GM13977 (cell line): ENCODE results near the gene ARF6.

Experiments
- DNase-seq: peaks from one replicate; pipeline ENCODE4 v3.0.0; 2012; ENCODE audit warnings: low spot score
- CTCF ChIP-seq: IDR thresholded peaks from 2 replicates; pipeline ENCODE4 v1.5.1; 2012; ENCODE audit warnings: mild to moderate bottlenecking, control low read depth; ENCODE audit not compliant: insufficient read depth; ENCODE audit errors: extremely low read depth, missing control alignments
- in situ Hi-C: fragments of 300-500 bp; cut with MboI; formaldehyde crosslinking; loops from one replicate; pipeline ENCODE4 v1.12.0; 2022; ENCODE audit warnings: low sequenced_read_pairs, low pct_unique_long_range_greater_than_20kb, mixed read lengths, inconsistent platforms; ENCODE audit not compliant: unreplicated experiment

ARF6 gene

GRCh38 chr14:49919825-49920659, 27.2 kb downstream of the ARF6 start:
- DNase-seq, result no peak
- in situ Hi-C loops, result no loop called here
- TF ChIP-seq CTCF, result no peak

- in situ Hi-C loops, result no loop called here
- no peak for TF ChIP-seq CTCF
- DNase-seq, result peak; percentile 68
Measured at GRCh38 chr14:49920935-49921334, 28.1 kb downstream of the ARF6 start.

GRCh38 chr14:49921401-49921800, 28.5 kb downstream of the ARF6 start:
- no peak for DNase-seq
- TF ChIP-seq CTCF, result no peak
- in situ Hi-C loops, result no loop called here

GRCh38 chr14:49923442-49923841, 30.6 kb downstream of the ARF6 start:
- no peak for TF ChIP-seq CTCF
- DNase-seq, result no peak
- in situ Hi-C loops, result no loop called here

- no peak for TF ChIP-seq CTCF
- in situ Hi-C loops, result no loop called here
- no peak for DNase-seq
Measured at GRCh38 chr14:49923881-49924280, 31.0 kb downstream of the ARF6 start.

GRCh38 chr14:49924852-49925251, 32.0 kb downstream of the ARF6 start:
- in situ Hi-C loops, result no loop called here
- TF ChIP-seq CTCF, result no peak
- no peak for DNase-seq
